ENCODE results near the gene SYNJ2.

The SYNJ2 gene

GRCh38 chr6:158015188-158015506 is 33.5 kb downstream of the SYNJ2 start:
- DNase-seq, result no peak

- no peak for DNase-seq
These were observed 35.1 kb downstream of the SYNJ2 start for GRCh38 chr6:158016571-158017383.

GRCh38 chr6:158017621-158018040 is 36.0 kb downstream of the SYNJ2 start:
- DNase-seq, result no peak

DNA sequence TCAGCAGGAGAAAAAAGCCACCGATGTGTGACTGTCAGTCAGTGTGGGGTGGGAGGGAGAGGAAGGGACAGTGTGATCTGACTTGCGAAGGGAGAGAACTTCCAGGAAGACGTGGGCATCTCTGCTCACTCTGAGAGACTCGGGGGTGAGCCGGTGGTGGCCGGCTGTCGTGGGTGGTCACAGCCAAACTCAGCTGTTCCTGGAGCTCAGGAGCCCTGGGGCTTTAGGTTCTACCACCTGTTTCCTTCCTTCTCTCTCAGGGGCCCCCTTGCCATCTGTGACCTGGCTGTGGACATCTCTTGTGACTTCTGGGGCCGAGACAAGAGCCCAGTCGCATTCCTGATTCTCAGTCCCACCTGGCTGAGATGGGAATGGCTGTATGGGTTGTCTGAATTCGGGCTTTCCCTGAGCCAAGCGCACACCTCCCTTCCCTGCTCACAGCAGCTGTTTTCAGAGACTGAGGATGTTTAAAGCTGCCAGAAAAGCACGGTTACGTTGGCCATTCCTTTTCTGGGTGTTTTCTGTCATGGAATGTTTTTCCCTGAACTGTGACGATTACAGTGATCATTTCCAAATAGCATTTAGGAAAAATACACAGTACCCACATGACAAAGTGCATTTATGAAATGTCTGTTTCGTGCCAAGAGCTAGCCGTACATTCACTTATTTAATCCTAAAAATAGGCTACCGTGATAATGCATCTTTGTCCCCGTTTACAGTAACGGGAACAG is 36.5 kb downstream of the SYNJ2 start:
- no peak for DNase-seq

- no peak for DNase-seq
These were observed 37.2 kb downstream of the SYNJ2 start for GRCh38 chr6:158018851-158019361.

DNA sequence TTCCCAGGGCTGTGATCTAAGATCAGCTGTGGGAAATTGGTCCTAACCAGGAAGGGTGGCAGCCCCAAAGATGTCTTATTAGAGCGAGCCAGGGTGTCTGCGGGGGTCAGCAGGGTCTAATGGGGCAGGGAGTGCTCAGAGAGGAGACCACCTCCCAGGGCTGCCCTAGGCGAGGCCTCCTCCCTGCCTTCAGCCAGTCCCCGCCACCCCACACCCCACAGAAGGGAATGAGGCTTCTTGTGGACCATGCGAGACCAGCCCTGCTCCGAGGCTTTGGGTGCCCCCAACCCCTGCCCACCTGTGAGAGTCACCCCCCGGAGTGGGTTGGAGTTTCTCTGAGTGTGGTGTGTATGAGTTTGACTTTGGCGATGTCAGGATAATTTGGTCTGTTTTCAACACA is 37.8 kb downstream of the SYNJ2 start:
- DNase-seq, result no peak

- DNase-seq, result no peak
These were observed 38.6 kb downstream of the SYNJ2 start for GRCh38 chr6:158020272-158020711.

DNA sequence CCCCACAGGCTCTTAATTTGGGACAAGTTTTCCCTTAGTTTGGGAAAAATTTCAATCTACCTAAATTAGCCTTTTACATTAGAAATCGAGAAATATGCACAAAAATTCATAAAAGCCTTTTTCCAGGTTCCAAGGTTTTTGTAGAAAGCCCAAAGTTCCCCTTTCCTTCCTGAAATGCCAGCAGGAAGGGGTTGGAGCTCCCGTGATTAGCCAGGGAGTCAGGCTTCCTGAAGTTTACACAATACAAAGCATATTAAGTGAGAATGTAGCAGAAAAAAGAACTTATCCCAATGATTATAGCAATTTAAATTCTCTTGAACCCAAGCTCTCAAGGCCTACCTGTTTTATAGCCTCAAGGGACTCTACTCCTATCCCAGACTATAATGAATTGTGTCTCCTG is 39.1 kb downstream of the SYNJ2 start:
- no peak for DNase-seq

GRCh38 chr6:158021376-158021775 is 39.7 kb downstream of the SYNJ2 start:
- no peak for DNase-seq

DNA sequence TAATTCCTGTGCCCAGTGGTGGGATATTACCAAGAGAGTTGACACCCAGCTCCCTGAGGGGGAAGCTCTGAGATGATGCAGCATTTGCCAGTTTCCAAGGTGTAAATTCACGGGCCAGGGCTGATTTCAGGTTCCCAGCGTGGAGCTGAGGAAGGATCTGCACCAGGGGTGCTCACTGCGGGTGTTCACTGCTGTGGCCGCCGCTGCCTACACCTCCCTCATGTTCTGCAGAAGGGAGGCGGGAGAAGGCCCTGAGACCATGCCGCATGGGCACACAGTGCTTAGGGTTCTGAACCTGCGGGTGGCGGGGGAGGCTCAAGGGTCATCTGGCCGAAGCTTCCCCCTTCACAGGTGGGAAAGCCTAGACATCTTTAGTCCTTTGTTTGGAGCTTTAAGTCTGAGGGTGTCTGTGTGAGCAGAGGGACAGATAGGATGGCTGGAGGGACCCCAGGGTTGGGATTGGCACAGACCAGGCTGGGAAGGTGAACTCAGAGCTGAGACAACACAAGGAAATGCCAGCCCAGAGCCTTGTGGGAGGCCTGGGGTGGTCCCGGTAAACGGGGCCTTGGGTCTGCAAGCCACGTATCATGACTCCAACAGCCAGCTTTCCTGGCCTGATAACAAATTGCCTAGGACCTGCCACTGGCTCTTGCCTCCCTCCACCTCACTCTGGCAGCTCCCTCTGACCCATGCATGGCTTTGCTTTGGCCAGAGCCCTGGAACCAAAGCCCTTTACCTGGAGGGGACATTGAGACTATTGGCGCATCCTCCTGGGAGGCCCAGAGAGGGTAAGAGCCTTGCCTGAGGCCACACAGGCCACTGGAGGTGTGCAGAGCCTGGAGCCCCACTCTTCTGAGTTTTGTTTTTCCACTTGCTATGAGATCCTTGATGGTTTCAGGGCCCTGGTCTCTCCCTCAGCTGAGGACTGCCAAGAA is 40.4 kb downstream of the SYNJ2 start:
- DNase-seq, result no peak

DNA sequence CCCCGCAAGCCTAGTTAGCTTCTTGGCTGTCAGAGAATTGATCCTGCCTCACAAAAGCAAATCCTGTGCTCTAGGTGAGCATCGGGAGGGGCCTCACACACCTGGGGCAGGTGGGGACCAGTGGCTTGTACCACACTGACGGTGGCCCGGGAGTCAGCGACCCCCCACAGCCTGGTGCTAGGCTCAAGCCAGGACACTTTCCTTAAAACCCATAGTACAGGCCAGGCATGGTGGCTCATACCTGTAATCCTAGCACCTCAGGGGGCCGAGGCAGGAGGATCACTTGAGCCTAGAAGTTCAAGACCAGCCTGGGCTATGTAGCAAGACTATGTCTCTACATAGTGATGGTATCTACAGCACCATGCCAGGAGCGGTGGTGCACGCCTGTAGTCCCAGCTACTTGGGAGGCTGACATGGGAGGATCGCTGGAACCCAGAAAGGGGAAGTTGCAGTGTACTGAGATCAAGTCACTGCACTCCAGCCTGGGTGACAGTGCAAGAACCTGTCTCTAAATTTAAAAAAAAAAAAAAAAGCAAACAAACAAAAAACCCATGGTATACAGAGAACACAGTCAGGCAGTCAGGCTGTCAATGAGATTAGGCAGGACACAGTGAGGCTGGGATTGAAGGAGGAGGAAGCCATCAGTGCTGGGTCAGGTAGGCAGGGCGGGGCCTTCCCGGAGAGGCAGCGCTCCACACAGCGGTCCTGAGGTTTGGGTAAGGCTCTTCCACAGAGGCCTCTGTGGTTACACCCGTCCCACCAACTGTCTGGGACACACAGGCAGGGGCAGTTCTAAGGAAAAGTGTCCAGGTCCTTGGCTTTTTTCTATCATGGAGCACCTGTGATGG is 41.3 kb downstream of the SYNJ2 start:
- no peak for DNase-seq

- no peak for DNase-seq
These were observed 41.9 kb downstream of the SYNJ2 start for GRCh38 chr6:158023597-158023939.

- no peak for DNase-seq
These were observed 43.1 kb downstream of the SYNJ2 start for GRCh38 chr6:158024566-158025297.

GRCh38 chr6:158026054-158026900 is 44.6 kb downstream of the SYNJ2 start:
- DNase-seq, result no peak

- DNase-seq, result no peak
These were observed 45.4 kb downstream of the SYNJ2 start for GRCh38 chr6:158026901-158027589.

DNA sequence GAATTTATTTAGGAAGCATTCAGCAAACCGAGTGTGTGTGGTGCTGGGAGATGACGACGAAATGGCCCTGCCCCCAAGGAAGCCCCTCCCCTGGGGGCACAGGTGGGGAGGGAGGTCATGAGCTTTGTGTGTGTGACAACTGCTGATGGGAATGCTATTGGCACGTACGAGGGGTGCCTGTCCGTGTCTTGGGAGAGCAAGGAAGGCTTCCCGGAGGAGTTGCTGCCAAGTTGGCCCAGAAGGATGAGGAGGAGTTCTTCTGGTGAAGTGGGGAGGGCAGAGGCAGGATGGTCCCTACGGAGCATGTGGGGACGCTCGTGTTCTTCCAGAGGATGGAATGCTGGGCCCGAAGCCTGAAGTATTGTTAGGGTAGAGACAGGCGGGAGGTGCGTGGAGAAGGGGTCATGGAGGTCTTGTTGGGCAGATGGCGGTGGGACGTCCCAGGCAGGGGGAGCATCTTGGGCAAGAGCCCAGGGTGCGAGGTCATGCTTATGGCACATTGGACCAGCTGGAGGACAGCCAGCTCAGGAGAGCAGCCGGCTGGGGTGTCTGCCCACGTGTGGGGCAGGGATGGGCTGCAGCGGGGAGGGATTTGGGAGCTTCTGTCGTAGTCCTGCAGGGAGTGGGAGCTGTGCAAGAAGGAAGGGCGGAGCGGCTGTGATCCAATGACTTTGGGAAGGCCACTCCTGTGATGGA is 46.1 kb downstream of the SYNJ2 start:
- no peak for DNase-seq

GRCh38 chr6:158028421-158028820 is 46.8 kb downstream of the SYNJ2 start:
- DNase-seq, result no peak

- no peak for DNase-seq
These were observed 47.2 kb downstream of the SYNJ2 start for GRCh38 chr6:158028876-158029275.

- DNase-seq, result no peak
These were observed 48.1 kb downstream of the SYNJ2 start for GRCh38 chr6:158029668-158030230.
